IMR-90 (cell line): ENCODE results near the gene ABCB6. TPM values are rescaled to one million over a fixed set of nuclear protein-coding genes. Genes with fewer than 3 reads are reported as not detected.

Source experiments
- ATAC-seq: fragments of 200-7000 bp; cut with Tn5 transposase; 2 replicates; pipeline ENCODE4 v1.9.1; 2020; ENCODE audit warnings: low read depth, mild to moderate bottlenecking, moderate library complexity
- BruUV-seq: library from RNA; stranded (reverse); fragments of 400-500 nt; replicated peaks from 2 replicates; lab custom pipeline; 2021; lab: Mats Ljungman, UMichigan
- CTCF ChIA-PET: fragments of 300-600 bp; formaldehyde crosslinking; extraction: SDS; loops from one replicate; lab custom pipeline; 2021; ENCODE audit warnings: antibody characterized with exemption; lab: Yijun Ruan, JAX
- POLR2A ChIA-PET: fragments of 300-600 bp; sonication (Branson Sonifier 250); formaldehyde crosslinking; loops from one replicate; lab custom pipeline; 2022; ENCODE audit warnings: antibody characterized with exemption; ENCODE audit not compliant: unreplicated experiment; lab: Charles Lee
- DNase-seq: peaks from one replicate; pipeline ENCODE4 v3.0.0; 2013
- H2AFZ ChIP-seq: replicated peaks from 2 replicates; pipeline ENCODE3; 2013; ENCODE audit warnings: low read length, mild to moderate bottlenecking; ENCODE audit not compliant: poor library complexity
- H2AK5ac ChIP-seq: 2 replicates; pipeline ENCODE4 v1.6.1; 2013; ENCODE audit warnings: low read depth, low read length, inconsistent platforms
- H2AK9ac ChIP-seq: replicated peaks from 2 replicates; pipeline ENCODE3; 2013; ENCODE audit warnings: mild to moderate bottlenecking, low read depth, low read length, moderate library complexity; ENCODE audit not compliant: poor library complexity
- H2BK120ac ChIP-seq: 2 replicates; pipeline ENCODE4 v1.6.1; 2013; ENCODE audit warnings: low read depth, low read length, inconsistent platforms
- H2BK15ac ChIP-seq: 3 replicates; pipeline ENCODE4 v1.6.1; 2013; ENCODE audit warnings: low read depth, low read length, inconsistent platforms
- H2BK20ac ChIP-seq: 2 replicates; pipeline ENCODE4 v1.6.1; 2013; ENCODE audit warnings: low read depth, mild to moderate bottlenecking, inconsistent platforms, low read length, moderate library complexity
- H2BK5ac ChIP-seq: 2 replicates; pipeline ENCODE4 v1.6.1; 2013; ENCODE audit warnings: mild to moderate bottlenecking, low read depth, low read length, inconsistent platforms; ENCODE audit not compliant: poor library complexity, severe bottlenecking
- H3K14ac ChIP-seq: replicated peaks from 2 replicates; pipeline ENCODE4 v1.6.1; 2013; ENCODE audit warnings: low read depth, low read length, inconsistent platforms
- H3K18ac ChIP-seq: 2 replicates; pipeline ENCODE4 v1.6.1; 2013; ENCODE audit warnings: low read depth, low read length, control low read depth
- H3K23ac ChIP-seq: 2 replicates; pipeline ENCODE4 v1.6.1; 2013; ENCODE audit warnings: low read depth, low read length, inconsistent platforms
- H3K27ac ChIP-seq: 2 replicates; pipeline ENCODE4 v1.5.1; 2013; ENCODE audit warnings: mild to moderate bottlenecking, control low read depth, low read length; ENCODE audit not compliant: insufficient read depth
- H3K27me3 ChIP-seq: 2 replicates; pipeline ENCODE4 v1.6.1; 2013; ENCODE audit warnings: low read length; ENCODE audit not compliant: control insufficient read depth, insufficient read depth
- H3K36me3 ChIP-seq: 2 replicates; pipeline ENCODE4 v1.6.1; 2013; ENCODE audit warnings: low read length, mixed read lengths; ENCODE audit not compliant: control insufficient read depth, insufficient read depth
- H3K4ac ChIP-seq: 2 replicates; pipeline ENCODE4 v1.6.1; 2013; ENCODE audit warnings: low read depth, low read length, inconsistent platforms
- H3K4me1 ChIP-seq: 2 replicates; pipeline ENCODE4 v1.6.1; 2013; ENCODE audit warnings: low read length, mixed read lengths; ENCODE audit not compliant: control insufficient read depth, insufficient read depth
- H3K4me2 ChIP-seq: 2 replicates; pipeline ENCODE4 v1.6.1; 2013; ENCODE audit warnings: low read depth, mild to moderate bottlenecking, control low read depth, low read length, moderate library complexity
- H3K4me3 ChIP-seq: 2 replicates; pipeline ENCODE4 v1.5.1; 2013; ENCODE audit warnings: low read depth, mild to moderate bottlenecking, control low read depth, low read length, moderate library complexity; ENCODE audit not compliant: insufficient read depth
- H3K56ac ChIP-seq: 2 replicates; pipeline ENCODE4 v1.6.1; 2013; ENCODE audit warnings: low read length, inconsistent platforms; ENCODE audit not compliant: insufficient read depth; ENCODE audit errors: extremely low read depth
- H3K79me1 ChIP-seq, 2 experiments: 2 replicates each; pipeline ENCODE4 v1.6.1; 2013; ENCODE audit warnings: low read length in 2 of 2, inconsistent platforms in 1 of 2, low read depth in 1 of 2
- H3K9ac ChIP-seq: 2 replicates; pipeline ENCODE4 v1.6.1; 2013; ENCODE audit warnings: low read depth, low read length, control low read depth
- H3K9me1 ChIP-seq: 2 replicates; pipeline ENCODE4 v1.6.1; 2013; ENCODE audit warnings: low read length, inconsistent platforms; ENCODE audit not compliant: insufficient read depth
- H3K9me3 ChIP-seq: 2 replicates; pipeline ENCODE4 v1.6.1; 2013; ENCODE audit warnings: low read length; ENCODE audit not compliant: control insufficient read depth, insufficient read depth
- H4K20me1 ChIP-seq: 2 replicates; pipeline ENCODE4 v1.6.1; 2013; ENCODE audit warnings: low read length, inconsistent platforms; ENCODE audit not compliant: insufficient read depth
- H4K5ac ChIP-seq: 2 replicates; pipeline ENCODE4 v1.6.1; 2013; ENCODE audit warnings: mild to moderate bottlenecking, low read depth, low read length, control low read depth
- H4K8ac ChIP-seq, 2 experiments: 2 replicates each; pipeline ENCODE4 v1.6.1; 2013; ENCODE audit warnings: low read depth in 2 of 2, low read length in 2 of 2, control low read depth in 1 of 2, inconsistent platforms in 1 of 2
- H4K91ac ChIP-seq: 2 replicates; pipeline ENCODE4 v1.6.1; 2013; ENCODE audit warnings: low read depth, low read length, inconsistent platforms; ENCODE audit not compliant: insufficient read depth
- MAFK ChIP-seq: IDR thresholded peaks from 2 replicates; pipeline ENCODE4 v1.6.1; 2012; ENCODE audit warnings: low read depth, low read length, improper control_type of control experiment
- MXI1 ChIP-seq: IDR thresholded peaks from 2 replicates; pipeline ENCODE4 v1.6.1; 2012; ENCODE audit warnings: low read depth, mild to moderate bottlenecking, low read length, moderate library complexity, borderline replicate concordance
- SMC3 ChIP-seq: fragments of 150-350 bp; IDR thresholded peaks from 2 replicates; pipeline ENCODE4 v1.6.1; 2016; ENCODE audit warnings: low read depth, mild to moderate bottlenecking, antibody characterized with exemption, low read length, moderate library complexity
- WGBS, 2 experiments: methylation state at CpG; one replicate each; pipeline versions ENCODE4 v1.1.5 to v1.1.7; 2013; ENCODE audit warnings: missing lambda C conversion rate in 2 of 2; ENCODE audit not compliant: insufficient read length in 1 of 2; ENCODE audit errors: extremely low coverage in 2 of 2; 5-methylcytosine and 5-hydroxymethylcytosine counted together
- dilution Hi-C: fragments of 300-500 bp; cut with HindIII; formaldehyde crosslinking; loops from one replicate; pipeline ENCODE4 v1.14.3; 2018; ENCODE audit warnings: low sequenced_read_pairs; ENCODE audit not compliant: unreplicated experiment
- in situ Hi-C: fragments of 300-500 bp; cut with MboI; formaldehyde crosslinking; loops from 3 replicates; pipeline ENCODE4 v1.14.3; 2019; ENCODE audit warnings: low sequenced_read_pairs, inconsistent platforms, mixed read lengths
- intact Hi-C: fragments of 100-400 bp; cut with micrococcal nuclease; formaldehyde crosslinking; loops from 2 replicates; pipeline ENCODE4 v1.10.0; 2022
- polyA plus RNA-seq, 3 experiments: library from polyadenylated mRNA; depleted of rRNA; stranded (reverse); fragments of >200 nt; gene quantifications; 2 replicates each; pipeline ENCODE4 v1.2.3, GENCODE V29; 2012; ENCODE audit warnings: low replicate concordance in 1 of 3
- total RNA-seq: library from RNA; depleted of rRNA; stranded (reverse); fragments of >200 nt; gene quantifications from 2 replicates; pipeline ENCODE4 v1.2.3, GENCODE V29; 2012

The ABCB6 gene
- total and polyA plus RNA-seq, 2 of the 4 experiments (the other 2 are of a cell fraction): 12.5 to 24.7 TPM

- Histone ChIP-seq H3K79me1 (peaks cover 15 to 34% of the 10 kb centered on the region in 2 experiments), H4K20me1 (peaks cover 19% of the 10 kb centered on the region), H4K5ac (no peak overlapping the region), H4K8ac (no peak overlapping the region), H3K4me3 (no peak overlapping the region), H2BK20ac (no peak overlapping the region), H2AK9ac (no peak overlapping the region), H3K27ac (no peak overlapping the region), H2BK15ac (no peak overlapping the region), H3K14ac (no peak overlapping the region), H3K9ac (no peak overlapping the region), H3K9me1 (0 out of 2 replicates have a peak, but pooled peaks cover 6% of the 10 kb centered on the region), H4K91ac (no peak overlapping the region), H2AK5ac (no peak overlapping the region), H2BK120ac (no peak overlapping the region), H3K18ac (no peak overlapping the region), H3K23ac (no peak overlapping the region), H3K56ac (no peak overlapping the region), H3K4ac (no peak overlapping the region), H3K9me3 (no peaks in the 10 kb centered on the region), H3K27me3 (no peaks in the 10 kb centered on the region), H3K4me2 (no peak overlapping the region), H3K36me3 (peaks cover 22% of the 10 kb centered on the region), H2BK5ac (no peak overlapping the region), H2AFZ (no peak overlapping the region), H3K4me1 (peaks cover 8% of the 10 kb centered on the region; the same call in 1 of the 2 replicates)
- POLR2A ChIA-PET: no interaction called here
- DNase-seq (no peak), ATAC-seq (no peak)
- 100% methylated on average over 1 of the region's 7 CpGs; no CpG with 5 or more reads in 1 of the 2 experiments for WGBS, 2 experiments
- dilution Hi-C loops (no loop called here), in situ Hi-C loops (loop anchor here (5.0 kb wide), 2 partner anchors 32 to 122 kb away; partner anchors contain the start of gene ZFAND2B), intact Hi-C loops (loop anchor here (5.0 kb wide), 2 partner anchors 102 to 212 kb away; partner anchors contain the start of genes DNAJB2 and DNPEP)
- no peak for TF ChIP-seq SMC3
- no peak for TF ChIP-seq MAFK
- no peak for TF ChIP-seq MXI1
- BruUV-seq: no TSS peak
- CTCF ChIA-PET: interaction anchor here (1.4 kb wide), 1 partner anchor 120 kb away, joined by 3 read pairs; no protein-coding TSS in a partner anchor
Measured at GRCh38 chr2:219174801-219175200, 44.0 kb downstream of the ABCB6 start.
